GM21717 (cell line): ENCODE data around the gene DUS4L.
A peak's percentile ranks its signal among the peaks of the same experiment; 100 is the strongest.
"Not testable (repeated sequence)": the region's sequence is repeated elsewhere in the genome, so short reads cannot be mapped to it uniquely, and the experiment has no call there.

ENCODE experiments used
- ATAC-seq: cut with Tn5 transposase; IDR thresholded peaks from one replicate; pipeline ENCODE4 v1.9.1; 2021; ENCODE audit warnings: mild to moderate bottlenecking, moderate library complexity; ENCODE audit not compliant: unreplicated experiment

Gene DUS4L

GRCh38 chr7:107563775-107564552, at the start of gene DUS4L, which contains the start of gene COG5:
Gene DUS4L (plus strand): TSS chr7:107563971. CDS start chr7:107567071, 3,100 bp downstream.
Gene COG5 (minus strand): TSS chr7:107563920. CDS start chr7:107563896, 24 bp downstream.
- ATAC-seq: peak; percentile 95

GRCh38 chr7:107526672-107527071, 37.1 kb upstream of the DUS4L start:
- ATAC-seq: no peak

- ATAC-seq: no peak
Measured at GRCh38 chr7:107527196-107527595, 36.6 kb upstream of the DUS4L start.

- no peak for ATAC-seq
Measured at GRCh38 chr7:107528461-107528860, 35.3 kb upstream of the DUS4L start.

GRCh38 chr7:107530751-107531150, 33.0 kb upstream of the DUS4L start:
- no peak for ATAC-seq

GRCh38 chr7:107534139-107534538, 29.6 kb upstream of the DUS4L start:
- no peak for ATAC-seq

- ATAC-seq: not testable (repeated sequence)
Measured at GRCh38 chr7:107537228-107537627, 26.5 kb upstream of the DUS4L start.

GRCh38 chr7:107538001-107538400, 25.8 kb upstream of the DUS4L start:
- no peak for ATAC-seq

- ATAC-seq: no peak
Measured at GRCh38 chr7:107543338-107543993, 20.3 kb upstream of the DUS4L start.

GRCh38 chr7:107544848-107545591, 18.8 kb upstream of the DUS4L start:
- ATAC-seq: no peak

GRCh38 chr7:107551936-107552335, 11.8 kb upstream of the DUS4L start:
- ATAC-seq: no peak

- no peak for ATAC-seq
Measured at GRCh38 chr7:107555893-107556292, 7.9 kb upstream of the DUS4L start.

- no peak for ATAC-seq
Measured at GRCh38 chr7:107559864-107560263, 3.9 kb upstream of the DUS4L start.

GRCh38 chr7:107560898-107561516, 2.8 kb upstream of the DUS4L start:
- ATAC-seq: no peak

GRCh38 chr7:107563081-107563774, 543 bp upstream of the DUS4L start:
- ATAC-seq: peak; percentile 61

- no peak for ATAC-seq
Measured at GRCh38 chr7:107564553-107565298, 955 bp downstream of the DUS4L start.

GRCh38 chr7:107570298-107570697, 6.5 kb downstream of the DUS4L start:
- no peak for ATAC-seq

GRCh38 chr7:107573537-107573936, 9.8 kb downstream of the DUS4L start:
- no peak for ATAC-seq

GRCh38 chr7:107579554-107579884, 15.7 kb downstream of the DUS4L start:
- ATAC-seq: no peak
